Activated naive CD8-positive, alpha-beta T cell (primary cell): ENCODE data around the gene ELMO1.
A peak's percentile ranks its signal among the peaks of the same experiment; 100 is the strongest.

Experiments used
- H3K27ac Mint-ChIP-seq: one replicate; pipeline ENCODE4 v1.8.0; 2021; ENCODE audit warnings: mixed read lengths
- H3K27me3 Mint-ChIP-seq: one replicate; pipeline ENCODE4 v1.8.0; 2021; ENCODE audit warnings: mixed read lengths
- H3K36me3 Mint-ChIP-seq: one replicate; pipeline ENCODE4 v1.8.0; 2021; ENCODE audit warnings: mixed read lengths
- H3K4me1 Mint-ChIP-seq: one replicate; pipeline ENCODE4 v1.8.0; 2021; ENCODE audit warnings: low read depth, mixed read lengths
- H3K4me3 Mint-ChIP-seq: one replicate; pipeline ENCODE4 v1.8.0; 2021; ENCODE audit warnings: mild to moderate bottlenecking, mixed read lengths
- H3K9me3 Mint-ChIP-seq: one replicate; pipeline ENCODE4 v1.8.0; 2021; ENCODE audit warnings: low read depth, mixed read lengths

Gene ELMO1

DNA sequence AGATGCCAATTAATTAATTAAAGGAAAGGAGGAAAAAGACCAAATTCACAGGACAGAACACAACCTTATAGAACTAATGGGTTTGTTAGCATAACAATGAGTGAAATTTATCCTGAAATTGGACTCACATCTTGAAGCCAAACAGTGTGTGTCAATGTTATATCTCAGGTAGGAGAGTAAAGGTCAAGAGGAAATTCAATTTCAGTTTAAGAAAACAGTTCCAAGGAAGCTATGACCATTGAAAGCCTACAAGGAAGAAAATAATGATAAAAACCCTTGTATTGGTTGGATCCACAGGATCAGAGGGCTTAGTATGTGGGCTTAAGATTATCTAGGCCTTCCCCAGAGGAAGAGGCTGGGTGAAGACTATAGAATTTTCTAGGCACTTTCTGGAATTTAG is 525.5 kb downstream of the ELMO1 start:
- H3K9me3 Mint-ChIP-seq = no peaks in the 10 kb centered on the region
- peaks cover 26% of the 10 kb centered on the region for H3K36me3 Mint-ChIP-seq
- H3K4me1 Mint-ChIP-seq = no peaks in the 10 kb centered on the region
- H3K27me3 Mint-ChIP-seq = no peaks in the 10 kb centered on the region
- H3K27ac Mint-ChIP-seq = no peak overlapping the region
- H3K4me3 Mint-ChIP-seq = no peak overlapping the region

DNA sequence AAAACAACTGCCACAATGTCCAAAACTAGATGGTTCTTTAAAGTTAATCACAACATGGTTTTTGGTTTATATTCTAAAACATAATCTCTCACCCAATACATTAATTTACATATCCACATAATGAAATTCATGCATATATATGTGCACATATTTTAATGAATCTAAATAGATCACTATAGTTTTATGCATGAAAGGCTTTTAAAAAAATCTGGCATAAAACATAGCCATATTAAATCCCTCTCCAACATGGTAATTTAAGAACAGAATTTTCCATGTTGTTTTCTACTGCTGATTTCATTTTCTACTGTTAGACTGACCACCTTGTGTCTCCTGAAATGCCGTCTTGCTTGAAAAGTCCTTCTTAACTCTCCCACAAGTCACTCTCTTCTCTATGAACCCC is 528.2 kb downstream of the ELMO1 start:
- Mint-ChIP-seq H3K27me3 (no peaks in the 10 kb centered on the region), H3K36me3 (peaks cover 29% of the 10 kb centered on the region), H3K27ac (no peak overlapping the region), H3K4me1 (no peaks in the 10 kb centered on the region), H3K4me3 (no peak overlapping the region), H3K9me3 (no peaks in the 10 kb centered on the region)

GRCh38 chr7:36919738-36920137 is 528.9 kb downstream of the ELMO1 start:
- Mint-ChIP-seq H3K36me3 (peaks cover 29% of the 10 kb centered on the region), H3K4me3 (no peak overlapping the region), H3K9me3 (no peaks in the 10 kb centered on the region), H3K4me1 (no peaks in the 10 kb centered on the region), H3K27ac (no peak overlapping the region), H3K27me3 (no peaks in the 10 kb centered on the region)

GRCh38 chr7:36918591-36918990 is 530.1 kb downstream of the ELMO1 start:
- no peaks in the 10 kb centered on the region for H3K4me1 Mint-ChIP-seq
- H3K27ac Mint-ChIP-seq = no peak overlapping the region
- peaks cover 33% of the 10 kb centered on the region for H3K36me3 Mint-ChIP-seq
- H3K9me3 Mint-ChIP-seq = no peaks in the 10 kb centered on the region
- no peaks in the 10 kb centered on the region for H3K27me3 Mint-ChIP-seq
- no peak overlapping the region for H3K4me3 Mint-ChIP-seq

- Mint-ChIP-seq H3K27me3 (no peaks in the 10 kb centered on the region), H3K4me1 (peaks cover 2% of the 10 kb centered on the region), H3K36me3 (peaks cover 32% of the 10 kb centered on the region), H3K9me3 (no peaks in the 10 kb centered on the region), H3K27ac (no peak overlapping the region), H3K4me3 (no peak overlapping the region)
These were observed 532.0 kb downstream of the ELMO1 start for GRCh38 chr7:36916619-36917018.

DNA sequence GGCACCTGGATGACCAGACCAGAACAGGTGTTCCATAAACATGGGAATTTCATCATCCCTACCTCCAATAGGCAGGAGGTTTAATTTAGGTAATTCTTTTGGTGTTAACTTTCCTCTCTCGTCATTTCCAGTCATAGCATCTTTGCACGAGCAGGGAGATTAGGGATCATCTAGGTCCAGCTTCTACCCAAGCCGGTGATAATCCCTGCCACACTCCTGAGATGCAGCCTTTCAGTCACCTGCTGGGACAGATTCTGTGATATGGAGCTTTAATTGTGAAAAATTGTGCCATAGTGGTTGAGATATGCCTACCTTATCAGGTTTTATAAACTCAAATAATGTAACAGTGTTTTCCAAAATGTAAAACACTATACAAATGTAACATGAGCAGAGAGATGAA is 532.5 kb downstream of the ELMO1 start:
- H3K27me3 Mint-ChIP-seq = no peaks in the 10 kb centered on the region
- H3K27ac Mint-ChIP-seq = no peak overlapping the region
- H3K9me3 Mint-ChIP-seq = no peaks in the 10 kb centered on the region
- H3K4me1 Mint-ChIP-seq = peaks cover 2% of the 10 kb centered on the region
- H3K36me3 Mint-ChIP-seq = peaks cover 33% of the 10 kb centered on the region
- H3K4me3 Mint-ChIP-seq = no peak overlapping the region

- no peak overlapping the region for H3K27ac Mint-ChIP-seq
- H3K27me3 Mint-ChIP-seq = no peaks in the 10 kb centered on the region
- no peaks in the 10 kb centered on the region for H3K9me3 Mint-ChIP-seq
- peaks cover 41% of the 10 kb centered on the region for H3K36me3 Mint-ChIP-seq
- no peak overlapping the region for H3K4me3 Mint-ChIP-seq
- peaks cover 4% of the 10 kb centered on the region for H3K4me1 Mint-ChIP-seq
These were observed 536.9 kb downstream of the ELMO1 start for GRCh38 chr7:36911788-36912187.

GRCh38 chr7:36910859-36911258 is 537.8 kb downstream of the ELMO1 start:
- Mint-ChIP-seq H3K4me1 (peaks cover 4% of the 10 kb centered on the region), H3K27me3 (no peaks in the 10 kb centered on the region), H3K4me3 (no peak overlapping the region), H3K27ac (no peak overlapping the region), H3K9me3 (no peaks in the 10 kb centered on the region), H3K36me3 (peaks cover 43% of the 10 kb centered on the region)

DNA sequence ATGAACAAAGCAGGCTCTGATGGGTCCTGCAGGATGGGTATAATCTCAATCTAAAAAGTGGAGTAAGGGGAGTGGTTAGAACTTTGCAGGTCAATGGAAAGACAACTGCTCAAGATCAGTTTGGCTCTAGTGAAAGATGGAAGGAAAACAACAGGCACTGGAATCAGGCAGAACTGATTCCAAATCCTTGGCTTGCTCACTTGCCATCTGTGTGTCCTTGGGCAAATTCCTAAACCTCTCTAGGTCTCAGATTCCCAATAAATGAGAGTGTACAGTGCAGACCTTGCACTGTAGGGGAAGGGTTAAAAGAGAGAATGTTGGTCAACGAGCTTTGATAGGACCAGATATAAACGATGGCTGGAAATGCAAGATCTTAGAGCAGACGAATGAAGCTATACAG is 538.3 kb downstream of the ELMO1 start:
- no peak overlapping the region for H3K4me3 Mint-ChIP-seq
- H3K27ac Mint-ChIP-seq = no peak overlapping the region
- no peaks in the 10 kb centered on the region for H3K9me3 Mint-ChIP-seq
- no peaks in the 10 kb centered on the region for H3K27me3 Mint-ChIP-seq
- H3K36me3 Mint-ChIP-seq = peaks cover 43% of the 10 kb centered on the region
- H3K4me1 Mint-ChIP-seq = peaks cover 4% of the 10 kb centered on the region

DNA sequence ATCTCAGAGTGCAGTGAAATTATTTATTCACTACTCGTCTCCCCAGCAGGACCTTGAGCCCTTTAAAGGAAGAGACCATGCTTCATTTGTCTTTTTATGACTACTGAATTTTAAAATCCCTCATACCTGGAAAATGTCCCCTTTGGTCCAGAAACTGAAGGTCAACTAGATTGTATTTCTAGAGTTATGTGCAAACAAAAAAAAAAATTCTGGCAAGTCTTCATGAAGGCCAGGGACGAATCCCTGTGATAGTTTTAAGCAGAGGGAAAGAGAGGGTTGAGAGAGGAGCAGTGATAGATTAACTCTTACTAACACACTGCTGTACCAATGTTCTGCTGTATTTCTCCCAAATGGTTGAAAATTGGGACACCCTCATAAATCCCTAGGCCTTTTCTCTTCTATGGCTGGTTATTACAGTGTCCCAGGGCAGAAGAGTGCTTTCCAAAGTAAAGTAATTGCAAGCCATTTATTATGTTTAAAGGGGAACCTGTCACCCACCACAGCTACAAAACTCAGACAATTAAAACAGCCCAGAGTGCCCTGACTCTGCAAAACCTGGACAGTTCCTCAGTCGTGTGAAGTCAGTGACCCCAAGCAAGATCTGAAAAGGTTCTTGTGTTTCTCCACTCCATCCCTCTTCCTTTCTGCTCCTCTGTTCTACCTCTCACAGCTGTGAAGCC is 541.6 kb downstream of the ELMO1 start:
- H3K27me3 Mint-ChIP-seq = no peaks in the 10 kb centered on the region
- H3K36me3 Mint-ChIP-seq = peaks cover 44% of the 10 kb centered on the region
- peaks cover 4% of the 10 kb centered on the region for H3K4me1 Mint-ChIP-seq
- H3K4me3 Mint-ChIP-seq = no peak overlapping the region
- no peaks in the 10 kb centered on the region for H3K9me3 Mint-ChIP-seq
- no peak overlapping the region for H3K27ac Mint-ChIP-seq

GRCh38 chr7:36906448-36906847 is 542.2 kb downstream of the ELMO1 start:
- Mint-ChIP-seq H3K9me3 (no peaks in the 10 kb centered on the region), H3K27ac (no peak overlapping the region), H3K4me1 (peaks cover 1% of the 10 kb centered on the region), H3K27me3 (no peaks in the 10 kb centered on the region), H3K4me3 (no peak overlapping the region), H3K36me3 (peaks cover 39% of the 10 kb centered on the region)

GRCh38 chr7:36905841-36906240 is 542.8 kb downstream of the ELMO1 start:
- Mint-ChIP-seq H3K36me3 (peaks cover 37% of the 10 kb centered on the region), H3K4me1 (peaks cover 1% of the 10 kb centered on the region), H3K27me3 (no peaks in the 10 kb centered on the region), H3K9me3 (no peaks in the 10 kb centered on the region), H3K4me3 (no peak overlapping the region), H3K27ac (peak overlapping the region; percentile 29)

- Mint-ChIP-seq H3K4me3 (no peak overlapping the region), H3K36me3 (peaks cover 37% of the 10 kb centered on the region), H3K4me1 (peaks cover under 1% of the 10 kb centered on the region), H3K27ac (no peak overlapping the region), H3K27me3 (no peaks in the 10 kb centered on the region), H3K9me3 (no peaks in the 10 kb centered on the region)
These were observed 543.9 kb downstream of the ELMO1 start for GRCh38 chr7:36904802-36905201.

GRCh38 chr7:36904101-36904500 is 544.6 kb downstream of the ELMO1 start:
- Mint-ChIP-seq H3K4me1 (no peaks in the 10 kb centered on the region), H3K27me3 (no peaks in the 10 kb centered on the region)

DNA sequence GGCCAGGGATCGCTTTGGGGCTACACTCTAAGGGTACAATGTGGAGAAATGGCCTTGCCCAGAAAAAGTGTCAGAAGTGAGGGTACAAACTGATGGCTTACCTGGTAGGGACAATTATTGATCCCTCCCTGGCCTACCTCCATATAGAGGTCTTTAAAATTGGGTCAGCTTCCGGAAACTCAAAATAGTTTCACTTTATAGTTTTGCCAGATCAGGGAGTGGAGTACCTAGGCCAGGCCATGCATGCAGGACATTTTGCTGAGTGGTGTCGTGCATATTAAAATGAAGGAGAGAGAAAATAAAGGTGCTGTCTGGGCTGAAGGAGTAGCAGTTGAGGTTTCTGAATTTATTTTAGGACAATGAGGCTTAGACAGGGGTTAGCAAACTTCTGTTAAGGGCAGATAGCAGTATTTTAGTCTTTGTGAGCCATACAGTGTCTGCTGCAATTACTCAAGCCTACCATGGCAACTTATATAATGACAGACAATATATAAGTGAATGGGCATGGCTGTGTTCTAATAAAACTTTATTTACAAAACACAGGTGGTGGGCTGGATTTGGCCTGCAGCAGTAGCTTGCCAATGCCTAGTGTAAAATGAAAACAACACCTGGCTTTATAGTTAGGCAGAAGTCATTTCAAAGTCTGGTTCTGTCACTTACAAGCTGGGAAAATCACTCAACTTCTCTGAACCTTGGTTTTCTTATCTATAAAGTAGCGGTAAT is 547.5 kb downstream of the ELMO1 start:
- no peaks in the 10 kb centered on the region for H3K9me3 Mint-ChIP-seq
- no peak overlapping the region for H3K27ac Mint-ChIP-seq
- H3K4me1 Mint-ChIP-seq = no peaks in the 10 kb centered on the region
- peaks cover 30% of the 10 kb centered on the region for H3K36me3 Mint-ChIP-seq
- H3K4me3 Mint-ChIP-seq = no peak overlapping the region
- no peaks in the 10 kb centered on the region for H3K27me3 Mint-ChIP-seq

More at GRCh38 chr7:36904101-36904500, 544.6 kb downstream of the ELMO1 start:
- H3K27ac Mint-ChIP-seq = no peak overlapping the region
- H3K9me3 Mint-ChIP-seq = no peaks in the 10 kb centered on the region
- peaks cover 33% of the 10 kb centered on the region for H3K36me3 Mint-ChIP-seq
- no peak overlapping the region for H3K4me3 Mint-ChIP-seq

DNA sequence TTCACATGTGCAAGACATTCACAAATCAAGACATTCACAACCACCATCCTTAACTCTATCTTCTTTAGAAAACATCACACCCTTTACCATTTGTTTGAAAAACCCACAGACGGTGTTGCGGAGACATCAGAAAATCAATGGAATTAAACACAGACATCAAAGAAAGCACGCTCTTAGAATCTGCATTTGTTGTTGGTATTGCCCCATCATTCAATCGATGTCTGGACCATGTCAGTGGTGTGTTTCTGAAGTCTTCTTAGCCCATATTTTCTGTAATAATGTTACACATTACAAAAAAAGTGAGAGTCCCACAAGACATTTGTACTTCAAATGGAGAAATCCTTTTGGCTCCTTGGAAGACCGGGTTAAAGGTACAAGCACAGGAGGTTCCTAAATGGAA is 550.5 kb downstream of the ELMO1 start:
- Mint-ChIP-seq H3K4me1 (peaks cover 13% of the 10 kb centered on the region), H3K27ac (no peak overlapping the region), H3K4me3 (no peak overlapping the region), H3K27me3 (no peaks in the 10 kb centered on the region), H3K9me3 (no peaks in the 10 kb centered on the region), H3K36me3 (peaks cover 38% of the 10 kb centered on the region)
